ENCODE results near the gene PITPNC1. TPM values are rescaled to one million over a fixed set of nuclear protein-coding genes. Genes with fewer than 3 reads are reported as not detected.

PITPNC1 gene
- polyA plus RNA-seq, 4 donors: 19.7 to 24.3 (median 23.4) TPM

- DNase-seq (ENCODE audit: low read depth in 4 of 4, low spot score in 3 of 4): no peak
Measured at GRCh38 chr17:67662712-67663111, 285.6 kb downstream of the PITPNC1 start.

GRCh38 chr17:67663457-67663856, 286.4 kb downstream of the PITPNC1 start:
- no peak for DNase-seq (ENCODE audit: low read depth in 4 of 4, low spot score in 3 of 4)

- no peak for DNase-seq (ENCODE audit: low read depth in 4 of 4, low spot score in 3 of 4)
Measured at GRCh38 chr17:67666028-67666427, 288.9 kb downstream of the PITPNC1 start.

- DNase-seq (ENCODE audit: low read depth in 4 of 4, low spot score in 3 of 4): no peak
Measured at GRCh38 chr17:67666710-67667109, 289.6 kb downstream of the PITPNC1 start.

- DNase-seq (ENCODE audit: low read depth in 4 of 4, low spot score in 3 of 4): no peak
Measured at GRCh38 chr17:67671493-67671892, 294.4 kb downstream of the PITPNC1 start.

GRCh38 chr17:67672592-67673335, 295.7 kb downstream of the PITPNC1 start:
- DNase-seq (ENCODE audit: low read depth in 4 of 4, low spot score in 3 of 4): no peak

GRCh38 chr17:67675481-67675880, 298.4 kb downstream of the PITPNC1 start:
- no peak for DNase-seq (ENCODE audit: low read depth in 4 of 4, low spot score in 3 of 4)

GRCh38 chr17:67676305-67676704, 299.2 kb downstream of the PITPNC1 start:
- DNase-seq (ENCODE audit: low read depth in 4 of 4, low spot score in 3 of 4): no peak

- DNase-seq (ENCODE audit: low read depth in 4 of 4, low spot score in 3 of 4): no peak
Measured at GRCh38 chr17:67678414-67678813, 301.3 kb downstream of the PITPNC1 start.

GRCh38 chr17:67679225-67679624, 302.1 kb downstream of the PITPNC1 start:
- DNase-seq (ENCODE audit: low read depth in 4 of 4, low spot score in 3 of 4): no peak

GRCh38 chr17:67679721-67680120, 302.6 kb downstream of the PITPNC1 start:
- no peak for DNase-seq (ENCODE audit: low read depth in 4 of 4, low spot score in 3 of 4)

GRCh38 chr17:67680445-67681224, 303.6 kb downstream of the PITPNC1 start:
- DNase-seq (ENCODE audit: low read depth in 4 of 4, low spot score in 3 of 4): no peak

- DNase-seq (ENCODE audit: low read depth in 4 of 4, low spot score in 3 of 4): no peak
Measured at GRCh38 chr17:67682196-67682595, 305.1 kb downstream of the PITPNC1 start.

- no peak for DNase-seq (ENCODE audit: low read depth in 4 of 4, low spot score in 3 of 4)
Measured at GRCh38 chr17:67685351-67685750, 308.3 kb downstream of the PITPNC1 start.

GRCh38 chr17:67686241-67686640, 309.2 kb downstream of the PITPNC1 start:
- DNase-seq (ENCODE audit: low read depth in 4 of 4, low spot score in 3 of 4): no peak

GRCh38 chr17:67687511-67687910, 310.4 kb downstream of the PITPNC1 start:
- no peak for DNase-seq (ENCODE audit: low read depth in 4 of 4, low spot score in 3 of 4)

- peak; percentile 58 to 73 (median 62) for DNase-seq (ENCODE audit: low read depth in 4 of 4, low spot score in 3 of 4)
Measured at GRCh38 chr17:67689534-67690177, 312.6 kb downstream of the PITPNC1 start.

GRCh38 chr17:67693811-67694210, 316.7 kb downstream of the PITPNC1 start:
- DNase-seq (ENCODE audit: low read depth in 4 of 4, low spot score in 3 of 4): no peak

- no peak for DNase-seq (ENCODE audit: low read depth in 4 of 4, low spot score in 3 of 4)
Measured at GRCh38 chr17:67696347-67696746, 319.3 kb downstream of the PITPNC1 start.

- DNase-seq (ENCODE audit: low read depth in 4 of 4, low spot score in 3 of 4): no peak
Measured at GRCh38 chr17:67696853-67697498, 319.9 kb downstream of the PITPNC1 start.

All from right renal pelvis (tissue), 4 donors.